Mesendoderm (in vitro differentiated cells): ENCODE results near the gene DLGAP4. TPM values are rescaled to one million over a fixed set of nuclear protein-coding genes. Genes with fewer than 3 reads are reported as not detected.

Experiments
- DNase-seq: peaks from one replicate; pipeline ENCODE4 v3.0.0; 2013
- H2AK5ac ChIP-seq: 2 replicates; pipeline ENCODE4 v1.6.1; 2013; ENCODE audit warnings: low read length, inconsistent platforms
- H2BK120ac ChIP-seq: 2 replicates; pipeline ENCODE4 v1.6.1; 2013; ENCODE audit warnings: low read depth, mild to moderate bottlenecking, low read length, moderate library complexity, mixed read lengths
- H2BK15ac ChIP-seq: replicated peaks from 2 replicates; pipeline ENCODE4 v1.6.1; 2013; ENCODE audit warnings: low read depth, mild to moderate bottlenecking, moderate library complexity
- H2BK5ac ChIP-seq: 2 replicates; pipeline ENCODE4 v1.6.1; 2013; ENCODE audit warnings: low read length, inconsistent platforms
- H3K18ac ChIP-seq: 2 replicates; pipeline ENCODE4 v1.6.1; 2013; ENCODE audit warnings: mild to moderate bottlenecking, low read length, mixed read lengths
- H3K23ac ChIP-seq: one replicate; pipeline ENCODE4 v1.6.1; 2013; ENCODE audit warnings: low read length
- H3K27ac ChIP-seq: 2 replicates; pipeline ENCODE4 v1.5.1; 2013; ENCODE audit warnings: low read depth, mild to moderate bottlenecking, inconsistent platforms, low read length, moderate library complexity
- H3K27me3 ChIP-seq: 2 replicates; pipeline ENCODE4 v1.6.1; 2013; ENCODE audit warnings: low read length, control low read depth, mild to moderate bottlenecking, inconsistent platforms; ENCODE audit not compliant: insufficient read depth, poor library complexity
- H3K36me3 ChIP-seq: 2 replicates; pipeline ENCODE4 v1.6.1; 2013; ENCODE audit warnings: low read length, inconsistent platforms; ENCODE audit not compliant: control insufficient read depth, insufficient read depth
- H3K4ac ChIP-seq: one replicate; pipeline ENCODE4 v1.6.1; 2013; ENCODE audit warnings: low read depth, mild to moderate bottlenecking, low read length, moderate library complexity
- H3K4me1 ChIP-seq: 2 replicates; pipeline ENCODE4 v1.6.1; 2013; ENCODE audit warnings: low read depth, low read length, inconsistent platforms; ENCODE audit not compliant: control insufficient read depth
- H3K4me2 ChIP-seq: 2 replicates; pipeline ENCODE4 v1.6.1; 2013; ENCODE audit warnings: low read length
- H3K4me3 ChIP-seq: 2 replicates; pipeline ENCODE4 v1.5.1; 2013; ENCODE audit warnings: mild to moderate bottlenecking, low read length
- H3K56ac ChIP-seq: one replicate; pipeline ENCODE4 v1.6.1; 2013; ENCODE audit warnings: low read length
- H3K79me1 ChIP-seq: 2 replicates; pipeline ENCODE4 v1.6.1; 2013; ENCODE audit warnings: low read length, inconsistent platforms
- H3K79me2 ChIP-seq: 2 replicates; pipeline ENCODE4 v1.6.1; 2013; ENCODE audit warnings: mild to moderate bottlenecking, low read length; ENCODE audit not compliant: control insufficient read depth, insufficient read depth
- H3K9ac ChIP-seq: 2 replicates; pipeline ENCODE4 v1.6.1; 2013; ENCODE audit warnings: low read length, inconsistent platforms
- H4K5ac ChIP-seq: one replicate; pipeline ENCODE4 v1.6.1; 2013; ENCODE audit warnings: low read length
- H4K8ac ChIP-seq: one replicate; pipeline ENCODE4 v1.6.1; 2013; ENCODE audit warnings: low read depth, mild to moderate bottlenecking, control low read depth, low read length, moderate library complexity
- WGBS: extraction: QIAGEN DNeasy Blood & Tissue Kit; methylation state at CpG from one replicate; pipeline ENCODE4 v1.1.7; 2013; ENCODE audit warnings: low lambda C conversion rate, missing lambda C conversion rate; ENCODE audit not compliant: insufficient coverage; ENCODE audit errors: extremely low coverage; 5-methylcytosine and 5-hydroxymethylcytosine counted together
- polyA plus RNA-seq, 2 experiments: library from polyadenylated mRNA; stranded (reverse); fragments of 200-250 nt; gene quantifications; one replicate each; pipeline ENCODE4 v1.2.3, GENCODE V29; 2013

The DLGAP4 gene, protein sequence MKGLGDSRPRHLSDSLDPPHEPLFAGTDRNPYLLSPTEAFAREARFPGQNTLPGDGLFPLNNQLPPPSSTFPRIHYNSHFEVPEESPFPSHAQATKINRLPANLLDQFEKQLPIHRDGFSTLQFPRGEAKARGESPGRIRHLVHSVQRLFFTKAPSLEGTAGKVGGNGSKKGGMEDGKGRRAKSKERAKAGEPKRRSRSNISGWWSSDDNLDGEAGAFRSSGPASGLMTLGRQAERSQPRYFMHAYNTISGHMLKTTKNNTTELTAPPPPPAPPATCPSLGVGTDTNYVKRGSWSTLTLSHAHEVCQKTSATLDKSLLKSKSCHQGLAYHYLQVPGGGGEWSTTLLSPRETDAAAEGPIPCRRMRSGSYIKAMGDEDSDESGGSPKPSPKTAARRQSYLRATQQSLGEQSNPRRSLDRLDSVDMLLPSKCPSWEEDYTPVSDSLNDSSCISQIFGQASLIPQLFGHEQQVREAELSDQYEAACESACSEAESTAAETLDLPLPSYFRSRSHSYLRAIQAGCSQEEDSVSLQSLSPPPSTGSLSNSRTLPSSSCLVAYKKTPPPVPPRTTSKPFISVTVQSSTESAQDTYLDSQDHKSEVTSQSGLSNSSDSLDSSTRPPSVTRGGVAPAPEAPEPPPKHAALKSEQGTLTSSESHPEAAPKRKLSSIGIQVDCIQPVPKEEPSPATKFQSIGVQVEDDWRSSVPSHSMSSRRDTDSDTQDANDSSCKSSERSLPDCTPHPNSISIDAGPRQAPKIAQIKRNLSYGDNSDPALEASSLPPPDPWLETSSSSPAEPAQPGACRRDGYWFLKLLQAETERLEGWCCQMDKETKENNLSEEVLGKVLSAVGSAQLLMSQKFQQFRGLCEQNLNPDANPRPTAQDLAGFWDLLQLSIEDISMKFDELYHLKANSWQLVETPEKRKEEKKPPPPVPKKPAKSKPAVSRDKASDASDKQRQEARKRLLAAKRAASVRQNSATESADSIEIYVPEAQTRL
- 49.0 TPM for polyA plus RNA-seq (2013, experiment 1 of 2)
- 50.3 TPM for polyA plus RNA-seq (2013, experiment 2 of 2)

DNA sequence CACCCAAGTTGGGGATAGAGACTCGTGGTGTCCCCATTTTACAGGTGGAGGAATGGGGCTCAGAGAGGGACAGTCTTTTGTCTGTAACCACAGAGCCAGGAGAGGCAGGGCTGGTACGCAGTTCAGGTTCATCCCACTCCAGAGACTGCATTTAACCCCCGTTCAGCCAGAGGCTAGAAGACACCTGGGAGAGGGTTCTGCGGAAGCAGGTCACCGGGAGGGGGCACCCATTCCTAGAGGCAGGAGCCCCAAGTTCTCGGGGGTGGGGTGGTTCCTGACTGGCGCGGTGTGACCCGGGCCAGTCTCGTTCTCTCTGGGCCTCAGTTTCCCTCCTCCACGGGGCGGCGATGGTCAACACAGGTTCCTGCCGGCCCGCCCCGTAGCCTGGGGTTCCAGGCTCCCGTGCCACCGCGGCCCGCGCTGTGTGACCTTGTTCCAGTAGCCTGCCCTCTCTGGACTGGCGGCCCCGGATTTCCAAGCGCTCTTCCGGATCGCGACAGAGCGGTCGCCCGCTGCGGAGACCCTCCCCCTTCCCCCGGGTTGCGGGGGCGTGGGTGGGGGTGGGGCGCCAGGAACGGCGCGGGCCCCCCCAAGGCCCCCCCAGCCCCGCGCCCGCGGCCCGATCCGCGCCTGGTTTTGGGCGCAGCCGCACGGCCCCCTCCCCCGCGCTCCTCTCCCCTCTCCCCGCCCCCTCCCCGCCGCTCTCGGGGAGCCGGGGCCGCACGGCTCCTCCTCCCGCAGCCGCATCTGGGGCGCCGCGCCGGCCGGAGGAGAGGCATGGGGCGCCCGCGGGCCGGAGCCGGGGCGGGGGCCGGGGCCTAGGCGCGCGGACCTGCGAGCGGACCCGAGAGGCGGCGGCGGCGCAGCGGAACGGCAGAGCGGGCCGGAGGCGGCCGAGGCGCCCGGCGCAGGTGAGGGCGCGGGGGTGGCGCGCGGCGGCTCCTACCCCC, at the start of gene DLGAP4:
Gene DLGAP4 (plus strand): TSS at position 738 of the 950 bp plus-strand sequence. CDS start 125,379 bp downstream, outside the sequence.
- Histone ChIP-seq H3K9ac (peak within 1 kb of the TSS; percentile 52), H2BK15ac (no peak within 1 kb of the TSS), H2BK120ac (no peak within 1 kb of the TSS), H3K36me3 (no peaks in the 10 kb centered on the region), H3K18ac (no peak within 1 kb of the TSS), H3K4me3 (peak within 1 kb of the TSS; percentile 8), H3K4me2 (peak within 1 kb of the TSS; percentile 57), H3K79me2 (no peaks in the 10 kb centered on the region), H3K23ac (no peak within 1 kb of the TSS), H2AK5ac (no peak within 1 kb of the TSS), H4K5ac (no peak within 1 kb of the TSS), H3K4ac (no peak within 1 kb of the TSS), H3K27ac (no peak within 1 kb of the TSS), H3K27me3 (peaks cover 6% of the 10 kb centered on the region), H3K56ac (peak within 1 kb of the TSS; percentile 64), H3K4me1 (no peaks in the 10 kb centered on the region), H2BK5ac (no peak within 1 kb of the TSS), H4K8ac (no peak within 1 kb of the TSS), H3K79me1 (no peaks in the 10 kb centered on the region)
- WGBS, result no CpG with 5 or more reads among the region's 96 CpGs
- DNase-seq, result no peak

DNA sequence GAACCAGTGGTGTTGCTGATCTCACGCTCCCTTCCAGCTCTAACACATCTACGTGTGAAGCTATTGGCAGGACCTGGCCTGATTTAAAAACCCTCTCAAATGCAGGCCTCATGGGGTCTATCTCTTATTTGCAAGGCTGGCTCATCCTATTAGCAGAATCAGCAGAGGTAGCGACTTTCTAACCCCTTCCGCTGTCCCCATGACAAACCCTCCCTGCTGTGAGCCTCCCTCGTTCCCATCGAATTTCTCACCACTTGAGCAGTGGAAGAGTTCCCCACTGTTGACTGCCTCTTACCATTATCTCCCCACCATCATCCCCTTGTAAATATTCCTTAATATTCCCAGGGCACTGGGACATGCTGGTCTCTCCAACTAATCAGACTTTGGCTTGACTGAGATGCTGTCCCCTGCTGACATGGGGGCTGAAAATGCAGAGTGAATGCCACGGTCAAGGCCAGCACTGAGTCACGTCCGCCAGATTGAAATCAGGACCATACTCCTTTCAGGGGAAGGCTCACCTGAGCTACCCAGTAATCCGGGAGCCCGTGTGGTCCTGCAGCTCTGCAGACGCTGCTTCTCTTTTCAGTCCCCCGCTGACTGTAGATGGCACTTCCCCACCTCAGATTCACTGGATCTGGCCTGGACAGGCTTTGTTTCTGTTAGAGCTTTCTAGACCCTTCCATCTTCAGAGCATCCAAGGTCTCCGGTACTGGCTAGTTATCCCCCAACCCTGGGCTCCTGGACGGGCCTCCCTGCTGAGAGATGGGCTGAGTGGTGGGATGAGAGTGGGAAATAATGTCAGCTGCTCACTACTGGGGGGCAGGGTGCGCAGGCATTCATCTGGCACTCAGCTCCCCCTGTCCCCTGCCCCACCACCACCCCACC, 46.7 kb upstream of the DLGAP4 start:
- H3K4ac ChIP-seq, result no peak overlapping the region
- peak overlapping the region; percentile 33 for H3K27ac ChIP-seq
- H3K79me2 ChIP-seq, result no peaks in the 10 kb centered on the region
- no peak overlapping the region for H3K4me2 ChIP-seq
- H2BK5ac ChIP-seq, result no peak overlapping the region
- peaks cover 3% of the 10 kb centered on the region for H3K4me1 ChIP-seq
- DNase-seq, result peak; percentile 93
- H3K9ac ChIP-seq, result no peak overlapping the region
- peak overlapping the region; percentile 31 for H3K56ac ChIP-seq
- H4K5ac ChIP-seq, result no peak overlapping the region
- WGBS, result no CpG with 5 or more reads among the region's 16 CpGs
- no peak overlapping the region for H3K18ac ChIP-seq
- H3K4me3 ChIP-seq, result no peak overlapping the region
- H3K23ac ChIP-seq, result no peak overlapping the region
- H2BK15ac ChIP-seq, result no peak overlapping the region
- H3K36me3 ChIP-seq, result peaks cover 5% of the 10 kb centered on the region
- H3K79me1 ChIP-seq, result no peaks in the 10 kb centered on the region
- H2AK5ac ChIP-seq, result no peak overlapping the region
- no peaks in the 10 kb centered on the region for H3K27me3 ChIP-seq
- H4K8ac ChIP-seq, result no peak overlapping the region
- no peak overlapping the region for H2BK120ac ChIP-seq

DNA sequence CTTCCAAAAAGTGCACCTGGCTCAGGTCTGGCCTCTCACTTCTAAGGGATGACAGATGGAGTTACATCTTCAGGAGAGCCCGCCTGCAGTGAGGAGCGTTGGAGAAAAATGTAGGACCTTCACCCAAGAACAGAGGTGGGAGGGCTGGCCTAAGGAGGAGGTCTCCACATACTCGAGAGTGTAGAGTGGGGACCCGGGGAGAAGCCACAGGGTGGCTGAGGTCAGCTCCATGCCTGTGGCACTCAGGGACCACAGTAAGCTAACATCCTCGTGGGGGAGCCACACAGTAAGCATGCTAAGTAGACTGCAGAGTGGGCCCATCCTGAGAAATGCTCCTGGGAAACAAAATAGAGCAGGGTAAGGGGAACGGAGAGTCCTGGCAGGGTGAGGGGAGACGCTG, 45.8 kb upstream of the DLGAP4 start:
- H3K4me3 ChIP-seq, result no peak overlapping the region
- no peaks in the 10 kb centered on the region for H3K27me3 ChIP-seq
- no peak overlapping the region for H3K4ac ChIP-seq
- WGBS, result no CpG with 5 or more reads among the region's 7 CpGs
- H3K79me1 ChIP-seq, result no peaks in the 10 kb centered on the region
- no peak overlapping the region for H2BK120ac ChIP-seq
- no peak overlapping the region for H2BK5ac ChIP-seq
- DNase-seq, result no peak
- H2BK15ac ChIP-seq, result no peak overlapping the region
- H2AK5ac ChIP-seq, result no peak overlapping the region
- no peak overlapping the region for H4K8ac ChIP-seq
- H3K56ac ChIP-seq, result no peak overlapping the region
- no peak overlapping the region for H3K23ac ChIP-seq
- no peak overlapping the region for H3K4me2 ChIP-seq
- H3K9ac ChIP-seq, result no peak overlapping the region
- no peak overlapping the region for H3K27ac ChIP-seq
- peaks cover 5% of the 10 kb centered on the region for H3K36me3 ChIP-seq
- H4K5ac ChIP-seq, result no peak overlapping the region
- H3K18ac ChIP-seq, result no peak overlapping the region
- H3K4me1 ChIP-seq, result peaks cover 3% of the 10 kb centered on the region
- H3K79me2 ChIP-seq, result no peaks in the 10 kb centered on the region

DNA sequence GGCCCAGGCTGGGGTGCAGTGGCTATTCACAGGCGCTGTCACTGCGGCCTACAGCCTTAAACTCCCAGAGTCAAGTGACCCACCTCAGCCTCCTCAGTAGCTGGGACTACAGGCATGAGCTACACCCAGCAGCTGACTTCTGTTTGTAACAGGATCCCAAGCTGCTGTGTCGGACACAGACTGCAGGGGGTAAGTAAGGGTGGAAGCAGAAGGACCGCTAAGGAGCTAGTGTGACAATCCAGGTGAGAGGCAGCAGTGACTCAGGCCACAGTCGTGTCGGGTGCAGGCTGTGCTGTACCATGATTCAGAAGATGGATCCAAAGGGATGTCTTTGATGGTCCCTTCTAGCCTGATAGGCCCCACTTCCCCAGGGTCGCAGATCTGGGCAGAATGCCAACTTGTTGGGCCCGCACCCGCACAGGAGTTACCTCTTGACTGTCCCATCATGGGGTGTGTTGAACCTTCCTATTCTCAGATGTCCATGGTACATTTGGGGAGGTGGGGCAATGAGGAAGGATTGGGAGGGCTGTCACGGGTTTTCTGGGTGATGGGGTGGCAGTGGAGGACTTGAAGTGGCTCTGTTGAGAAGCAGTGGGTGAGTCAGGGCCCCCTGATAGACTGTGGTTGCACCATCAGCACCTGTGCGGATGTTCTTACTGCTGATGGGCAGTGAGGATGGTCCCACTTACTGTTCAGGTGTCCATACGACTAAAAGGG, 44.6 kb upstream of the DLGAP4 start:
- Histone ChIP-seq H3K9ac (no peak overlapping the region), H3K23ac (no peak overlapping the region), H2BK120ac (no peak overlapping the region), H3K27me3 (no peaks in the 10 kb centered on the region), H3K4ac (no peak overlapping the region), H3K4me1 (peaks cover 3% of the 10 kb centered on the region), H3K18ac (no peak overlapping the region), H3K27ac (no peak overlapping the region), H2BK5ac (no peak overlapping the region), H4K5ac (no peak overlapping the region), H2BK15ac (no peak overlapping the region), H3K79me1 (no peaks in the 10 kb centered on the region), H3K4me3 (no peak overlapping the region), H3K4me2 (no peak overlapping the region), H3K56ac (no peak overlapping the region), H3K36me3 (peaks cover under 1% of the 10 kb centered on the region), H4K8ac (no peak overlapping the region), H3K79me2 (no peaks in the 10 kb centered on the region), H2AK5ac (no peak overlapping the region)
- WGBS, result no CpG with 5 or more reads among the region's 12 CpGs
- no peak for DNase-seq
